ENCODE data around the gene NAPEPLD.

The NAPEPLD gene

GRCh38 chr7:103148131-103148993 is 537 bp downstream of the NAPEPLD start:
- ChIA-PET CTCF (interaction anchor here (0.6 kb wide), 1 partner anchor 132 kb away, joined by 3 read pairs; no protein-coding TSS in a partner anchor), POLR2A (interaction anchor here (0.6 to 1.8 kb wide), 6 partner anchors 13 to 1049 kb away, joined by 3 to 14 read pairs (median 4); partner anchors contain the start of genes ARMC10, FAM185A and FBXL13)
- Histone ChIP-seq H3K4me3 (ENCODE audit: low read depth, low read length) (peak overlapping the region; percentile 72), H3K4me1 (ENCODE audit: control insufficient read depth, insufficient read depth, low read length) (no peaks in the 10 kb centered on the region; the same call in 1 of the 2 replicates), H3K27ac (ENCODE audit: extremely low read depth, low read depth, low read length) (peak overlapping the region; percentile 92), H3K36me3 (ENCODE audit: control insufficient read depth in 2 of 2, insufficient read depth in 1 of 2, low read length in 2 of 2) (no peaks in the 10 kb centered on the region), H3K9me3 (ENCODE audit: control insufficient read depth, insufficient read depth, low read depth, low read length) (no peaks in the 10 kb centered on the region)
- TF ChIP-seq SCRT1 (tag by site-specific recombination; IDR thresholded peaks at IDR 0.05; ENCODE audit: borderline replicate concordance) = 0 out of 2 replicates have a peak, but pooled peaks have one; percentile 65
- no peak for TF ChIP-seq KLF17 (tag by site-specific recombination; IDR thresholded peaks at IDR 0.05)
- TF ChIP-seq ZNF324 (tag by site-specific recombination; IDR thresholded peaks at IDR 0.05) = no peak
- no peak; the same call in none of the 2 replicates for TF ChIP-seq ZNF366 (tag by site-specific recombination; conservative IDR thresholded peaks at IDR 0.05)
- TF ChIP-seq ZNF394 (tag by site-specific recombination; IDR thresholded peaks at IDR 0.05; ENCODE audit: borderline replicate concordance) = peak; percentile 75; the same call in 1 of the 2 replicates
- no peak for TF ChIP-seq MYNN (tag by site-specific recombination; IDR thresholded peaks at IDR 0.05; ENCODE audit: borderline replicate concordance)
- TF ChIP-seq ZNF169 (tag by site-specific recombination; IDR thresholded peaks at IDR 0.05) = no peak
- TF ChIP-seq ZNF792 (tag by site-specific recombination; IDR thresholded peaks at IDR 0.05) = no peak
- TF ChIP-seq ZNF221 (tag by site-specific recombination; IDR thresholded peaks at IDR 0.05; ENCODE audit: borderline replicate concordance) = no peak
- TF ChIP-seq ZNF174 (tag by site-specific recombination; IDR thresholded peaks at IDR 0.05) = no peak
- TF ChIP-seq ZNF610 (tag by site-specific recombination; IDR thresholded peaks at IDR 0.05; ENCODE audit: borderline replicate concordance) = peak; percentile 49; the same call in 1 of the 2 replicates
- TF ChIP-seq SCRT2 (tag by site-specific recombination; IDR thresholded peaks at IDR 0.05) = peak; percentile 54
- TF ChIP-seq ZNF558 (tag by site-specific recombination; IDR thresholded peaks at IDR 0.05) = no peak
- no peak for TF ChIP-seq ZNF426 (tag by site-specific recombination; IDR thresholded peaks at IDR 0.05)
- peak; percentile 50 for TF ChIP-seq PRDM10 (tag by site-specific recombination; IDR thresholded peaks at IDR 0.05)
- no peak for TF ChIP-seq ZNF302 (tag by site-specific recombination; IDR thresholded peaks at IDR 0.05; ENCODE audit: low read depth)
- peak; percentile 76 for TF ChIP-seq ZNF341 (tag by site-specific recombination; IDR thresholded peaks at IDR 0.05; ENCODE audit: low read depth)
- peak; percentile 92 for TF ChIP-seq ZBTB48 (tag by site-specific recombination; IDR thresholded peaks at IDR 0.05)
- TF ChIP-seq ZNF692 (tag by site-specific recombination; IDR thresholded peaks at IDR 0.05) = no peak
- TF ChIP-seq ZNF335 (tag by site-specific recombination; conservative IDR thresholded peaks at IDR 0.05) = peak; percentile 56
- TF ChIP-seq SP7 (tag by site-specific recombination; IDR thresholded peaks at IDR 0.05) = peak; percentile 3; the same call in 1 of the 2 replicates
- TF ChIP-seq HOXA7 (CRISPR knock-in tag; IDR thresholded peaks at IDR 0.05; ENCODE audit: borderline replicate concordance) = no peak
- TF ChIP-seq ZBTB8A (tag by site-specific recombination; IDR thresholded peaks at IDR 0.05) = no peak
- no peak for TF ChIP-seq ZBTB17 (tag by site-specific recombination; IDR thresholded peaks at IDR 0.05)
- TF ChIP-seq OVOL3 (tag by site-specific recombination; IDR thresholded peaks at IDR 0.05) = no peak
- no peak for TF ChIP-seq ZBTB21 (tag by site-specific recombination; IDR thresholded peaks at IDR 0.05)
- TF ChIP-seq PATZ1 (tag by site-specific recombination; IDR thresholded peaks at IDR 0.05) = peak; percentile 2; the same call in 1 of the 2 replicates
- peak; percentile 65; the same call in 1 of the 2 replicates for TF ChIP-seq ZNF362 (tag by site-specific recombination; IDR thresholded peaks at IDR 0.05)

All from HEK293 (cell line).